GM18508 (cell line): ENCODE measurements around the gene TIAM1.

Experiments used
- ATAC-seq: cut with Tn5 transposase; IDR thresholded peaks from one replicate; pipeline ENCODE4 v1.9.1; 2021; ENCODE audit warnings: moderate number of reproducible peaks; ENCODE audit not compliant: insufficient read depth, unreplicated experiment

Gene TIAM1

DNA sequence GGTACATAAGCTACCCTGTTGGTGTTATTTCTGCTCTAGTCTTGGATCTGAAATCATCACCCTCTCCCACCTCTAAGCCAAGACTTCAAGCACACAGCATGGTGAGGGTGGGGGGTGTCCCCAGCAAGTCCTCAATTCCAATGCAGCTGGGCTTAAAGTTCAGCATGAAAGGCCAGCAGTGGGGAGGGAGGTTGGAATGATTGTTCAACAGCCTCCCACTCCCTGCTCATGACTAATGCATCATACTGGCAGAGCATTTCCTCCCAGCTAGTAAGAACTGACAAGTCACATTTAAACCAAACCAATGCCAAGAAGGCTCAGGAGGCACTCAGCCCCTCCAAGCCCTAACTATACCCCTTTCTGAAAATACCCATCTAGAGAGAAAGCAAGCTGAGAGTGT, 50.1 kb downstream of the TIAM1 start:
- ATAC-seq = no peak

DNA sequence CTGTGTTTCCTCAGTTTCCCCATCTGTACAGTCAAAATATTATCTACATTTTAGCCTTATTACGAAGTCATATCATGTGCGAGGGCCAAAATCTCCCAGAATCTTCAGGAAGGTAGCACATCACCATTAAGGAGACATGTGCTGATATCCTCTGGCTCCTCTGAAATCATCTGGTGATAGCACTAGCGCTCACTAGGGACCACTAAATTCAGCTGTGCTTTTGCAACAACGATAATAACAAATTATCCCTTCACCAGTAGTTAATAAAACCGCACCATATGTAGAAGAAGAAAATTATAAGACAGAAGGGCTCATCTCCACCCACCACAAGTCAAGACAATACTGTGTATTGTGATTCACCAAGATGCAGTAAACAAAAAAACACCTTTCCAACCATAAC, 53.3 kb downstream of the TIAM1 start:
- ATAC-seq = no peak

DNA sequence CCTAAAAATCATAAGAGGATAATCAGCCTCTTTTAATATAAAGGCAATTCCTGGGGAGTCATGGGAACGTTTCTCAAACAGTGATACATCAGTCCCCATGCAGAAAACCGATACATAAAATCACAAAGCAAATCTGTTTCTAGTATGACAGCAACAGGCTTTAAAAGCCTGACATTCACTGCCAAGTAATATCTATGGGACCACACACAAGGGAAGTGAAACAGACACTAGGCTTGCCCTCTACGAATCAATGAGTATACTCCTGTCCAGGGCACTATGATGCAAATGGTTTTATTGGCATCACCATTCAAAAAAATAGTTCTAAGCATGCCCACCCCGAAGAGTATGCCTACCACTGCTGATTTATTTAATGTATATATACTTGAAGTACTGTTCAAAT, 54.4 kb downstream of the TIAM1 start:
- ATAC-seq = no peak

DNA sequence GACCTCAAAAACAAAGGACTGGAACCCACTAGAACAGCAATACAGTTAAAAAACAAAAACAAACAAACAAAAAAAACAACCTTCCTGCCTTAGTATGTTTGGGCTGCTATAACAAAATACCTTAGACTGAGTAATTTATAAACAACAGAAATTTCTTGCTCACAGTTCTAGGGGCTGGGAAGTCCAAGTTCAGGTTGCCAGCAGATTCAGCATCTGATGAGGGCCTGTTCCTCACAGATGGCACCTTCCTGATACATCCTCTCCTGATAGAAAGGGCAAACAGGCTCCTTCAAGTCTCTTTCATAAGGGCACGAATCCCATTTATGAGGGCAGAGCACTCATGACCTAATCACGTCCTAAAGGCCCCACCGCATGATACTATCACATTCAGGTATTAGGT, 55.9 kb downstream of the TIAM1 start:
- no peak for ATAC-seq

DNA sequence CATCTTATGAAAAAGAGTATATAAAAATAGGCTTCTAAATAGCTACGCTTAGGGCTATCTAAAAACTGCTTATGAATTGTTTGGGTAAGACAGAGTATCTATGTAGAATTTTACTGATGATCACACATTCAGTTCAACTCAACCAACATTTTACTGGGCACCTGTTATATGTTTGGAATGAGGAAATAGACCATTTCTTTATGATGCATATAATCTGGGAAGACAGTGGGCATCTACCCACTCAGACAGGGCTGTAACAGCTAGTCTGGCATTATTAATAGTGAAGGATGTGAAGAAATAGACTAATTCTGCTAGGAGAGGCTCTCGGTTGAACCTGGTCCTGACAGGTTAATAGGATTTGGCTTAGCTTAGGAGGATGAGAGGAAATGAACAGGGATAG, 56.9 kb downstream of the TIAM1 start:
- no peak for ATAC-seq

DNA sequence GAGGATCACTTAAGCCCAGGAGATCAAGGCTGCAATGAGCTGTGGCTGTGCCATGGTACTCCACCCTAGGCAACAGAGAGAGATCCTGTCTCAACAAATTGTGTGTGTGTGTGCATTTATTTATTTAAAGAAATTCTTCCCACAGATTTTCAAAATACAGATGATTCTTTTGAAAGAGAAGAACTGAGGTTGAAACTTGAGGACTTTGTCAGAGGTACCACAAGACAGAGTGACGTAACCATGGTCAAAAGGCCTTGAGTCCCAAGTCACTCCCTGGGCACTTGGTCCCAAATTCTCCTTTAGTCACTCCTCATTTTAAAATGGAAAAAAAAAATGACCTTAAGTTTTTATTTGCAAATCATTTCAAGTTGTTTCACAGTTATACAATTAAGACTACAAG, 57.4 kb downstream of the TIAM1 start:
- no peak for ATAC-seq

DNA sequence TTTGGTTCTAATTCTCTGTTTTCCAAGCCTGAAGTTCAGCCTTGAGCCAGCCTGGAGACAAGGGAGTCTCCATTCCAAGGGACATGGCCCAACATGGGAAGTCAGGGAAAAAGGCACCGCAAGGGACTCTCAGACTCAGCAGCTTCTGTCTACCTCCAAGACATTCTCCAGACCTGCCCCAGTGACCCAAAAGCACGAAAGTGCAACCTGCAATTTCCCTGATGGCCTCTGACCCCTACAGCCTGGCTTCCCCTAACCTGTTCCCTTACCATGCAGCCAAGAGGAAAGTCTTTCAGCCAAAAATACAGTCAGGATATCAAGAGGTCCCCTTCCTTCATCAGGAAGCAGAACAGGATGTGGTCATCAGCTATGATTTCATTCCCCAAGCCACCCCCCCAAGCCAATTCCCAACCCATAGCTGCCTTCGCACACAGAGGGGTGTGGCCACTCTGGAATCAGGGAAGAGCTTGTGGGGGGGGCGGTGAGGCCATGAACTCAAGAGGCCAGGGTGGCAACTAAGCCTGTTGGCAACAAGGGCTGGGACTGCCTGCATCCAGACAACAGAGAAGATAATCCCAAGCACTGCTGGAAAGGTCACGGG, 59.2 kb downstream of the TIAM1 start:
- no peak for ATAC-seq

DNA sequence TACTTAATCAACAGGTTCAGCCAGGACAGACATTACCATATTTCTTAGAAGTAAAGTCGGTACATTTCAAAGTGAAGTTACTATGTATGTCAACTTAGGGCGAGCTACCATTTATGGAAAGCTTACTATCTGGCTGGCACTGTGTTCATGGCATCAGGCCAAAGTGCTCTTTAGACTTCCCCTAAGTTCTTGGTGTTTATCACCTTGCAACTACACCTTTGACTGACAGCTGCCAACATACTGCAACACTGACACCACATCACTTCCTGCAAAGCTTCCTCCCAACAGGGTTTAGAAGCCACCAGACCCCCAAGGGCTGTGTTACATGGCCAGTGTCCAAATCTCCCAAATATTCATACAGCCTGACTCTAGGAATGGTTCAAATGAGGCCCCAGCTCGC, 61.0 kb downstream of the TIAM1 start:
- no peak for ATAC-seq

DNA sequence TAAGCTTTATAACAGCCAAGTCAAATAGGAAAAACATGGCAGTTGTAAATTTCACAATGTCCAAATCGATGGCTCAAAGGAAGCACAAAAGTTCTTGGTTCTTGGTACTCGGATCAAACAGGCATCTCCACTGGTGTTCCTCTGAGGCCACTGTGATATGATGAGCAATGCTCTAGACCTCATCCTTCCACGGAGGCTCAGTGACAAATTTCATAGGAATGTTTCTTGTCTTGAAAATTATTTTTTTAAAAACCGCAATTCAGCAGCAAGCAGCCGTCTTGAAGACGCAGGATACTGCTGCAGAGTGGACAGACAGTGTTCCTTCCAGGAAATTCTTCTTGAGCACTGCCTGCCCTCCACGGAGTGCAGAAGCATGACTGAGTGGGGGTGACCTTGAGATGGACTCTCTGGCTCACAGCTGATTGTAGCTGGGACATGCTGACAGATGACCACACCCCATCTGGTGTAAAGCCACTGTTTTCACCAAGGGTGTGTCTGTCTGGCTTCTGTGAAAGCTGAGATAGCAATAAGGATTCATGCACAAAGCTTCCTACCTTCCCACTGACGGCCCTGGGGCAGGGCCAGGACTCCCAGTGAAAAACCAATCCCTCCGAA, 61.9 kb downstream of the TIAM1 start:
- no peak for ATAC-seq

DNA sequence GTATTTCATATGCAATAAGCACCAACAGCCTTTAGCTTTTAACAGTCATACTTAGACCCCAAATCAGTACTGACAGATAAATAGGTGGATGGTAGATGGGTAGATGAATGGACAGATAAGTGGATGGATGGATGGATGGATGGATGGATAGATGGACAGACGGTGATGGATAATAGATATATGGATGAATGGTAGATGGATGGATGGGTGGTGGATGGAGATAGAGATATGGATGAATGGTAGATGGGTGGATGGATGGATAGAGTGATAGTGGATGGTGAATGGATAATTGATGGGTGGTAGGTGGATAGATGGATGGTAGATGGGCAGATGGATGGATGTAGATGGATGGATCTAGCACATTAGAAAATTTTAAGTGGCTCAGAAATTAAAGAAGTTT, 62.5 kb downstream of the TIAM1 start:
- ATAC-seq = no peak

DNA sequence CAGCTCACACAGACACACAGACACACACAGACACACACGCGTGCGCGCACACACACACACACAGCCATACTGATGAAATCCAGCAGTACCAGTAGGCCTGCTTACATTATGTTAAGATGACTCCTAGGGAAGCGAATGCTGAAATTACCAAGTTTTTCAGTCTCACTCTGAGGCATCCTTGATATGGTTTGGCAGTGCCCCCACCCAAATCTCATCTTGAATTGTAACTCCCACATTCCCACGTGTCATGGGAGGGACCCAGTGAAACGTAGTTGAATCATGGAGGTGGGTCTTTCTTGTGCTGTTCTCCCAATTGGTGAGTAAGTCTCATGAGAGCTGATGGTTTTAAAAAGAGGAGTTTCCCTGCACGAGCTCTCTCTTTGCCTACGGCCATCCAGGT, 64.1 kb downstream of the TIAM1 start:
- ATAC-seq = no peak

DNA sequence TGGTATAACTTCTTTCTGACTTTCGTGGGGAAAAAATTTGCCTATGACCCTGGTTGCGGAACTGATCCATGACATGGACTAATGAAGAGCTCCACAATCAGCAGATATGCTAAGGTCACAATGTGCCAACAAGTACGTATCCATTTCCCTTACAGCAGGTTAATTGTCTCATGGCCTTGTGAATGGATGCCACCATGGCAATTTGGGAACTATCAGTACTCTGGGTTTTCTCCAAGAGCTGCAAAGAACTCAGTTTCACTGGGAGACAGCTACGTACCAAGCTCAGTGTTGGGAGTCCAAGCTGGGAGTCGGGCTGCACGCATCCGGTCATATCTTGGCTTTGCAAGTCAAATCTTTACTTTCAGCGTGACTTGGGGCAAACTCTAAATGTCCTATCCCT, 64.8 kb downstream of the TIAM1 start:
- ATAC-seq = no peak

DNA sequence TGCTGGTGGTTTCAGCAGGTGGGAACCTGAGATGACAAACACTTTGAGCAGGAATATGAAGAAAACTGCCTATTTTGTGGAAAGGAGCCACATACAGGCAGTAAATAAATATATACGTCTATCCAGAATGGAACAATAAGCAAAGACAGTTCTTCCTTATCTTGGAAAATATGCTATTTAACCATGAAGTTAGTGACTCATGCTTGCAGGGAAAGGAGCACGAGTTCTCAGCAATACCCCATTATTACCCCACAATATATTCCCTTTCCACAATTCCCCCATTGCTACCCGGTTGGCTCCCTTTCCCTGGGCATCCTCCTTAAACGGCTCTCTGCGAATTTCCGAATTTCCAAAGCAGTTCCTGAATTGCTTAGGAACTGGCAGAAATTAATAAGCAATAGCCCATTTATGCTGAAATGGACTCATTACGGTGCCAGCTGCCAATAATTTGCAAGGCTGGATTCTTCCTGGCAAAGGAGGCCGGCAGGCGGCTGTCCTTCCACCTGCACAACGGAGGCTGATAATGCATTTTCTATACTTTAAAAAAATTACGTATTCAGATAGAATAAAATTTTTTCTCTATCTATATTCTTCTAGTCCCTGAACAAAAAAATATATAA, 65.4 kb downstream of the TIAM1 start:
- no peak for ATAC-seq

DNA sequence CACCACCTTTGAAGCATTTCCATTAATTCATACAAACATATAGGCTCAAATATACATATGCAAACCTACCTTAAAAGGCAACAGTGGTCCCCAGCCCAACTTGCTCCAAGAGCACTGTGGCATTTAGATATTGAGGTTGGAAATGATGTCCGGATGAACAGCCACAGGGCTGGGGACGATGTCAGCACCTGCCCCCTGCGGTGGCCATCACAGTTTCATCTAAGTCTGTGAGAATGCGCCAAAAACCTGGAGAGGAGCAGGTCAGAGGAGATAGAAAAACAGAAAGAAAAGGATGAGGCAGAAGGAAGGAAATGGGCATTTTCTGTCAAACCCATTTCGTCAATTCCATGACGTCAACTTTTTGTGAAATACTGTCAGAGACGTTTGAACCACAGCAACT, 67.4 kb downstream of the TIAM1 start:
- no peak for ATAC-seq

DNA sequence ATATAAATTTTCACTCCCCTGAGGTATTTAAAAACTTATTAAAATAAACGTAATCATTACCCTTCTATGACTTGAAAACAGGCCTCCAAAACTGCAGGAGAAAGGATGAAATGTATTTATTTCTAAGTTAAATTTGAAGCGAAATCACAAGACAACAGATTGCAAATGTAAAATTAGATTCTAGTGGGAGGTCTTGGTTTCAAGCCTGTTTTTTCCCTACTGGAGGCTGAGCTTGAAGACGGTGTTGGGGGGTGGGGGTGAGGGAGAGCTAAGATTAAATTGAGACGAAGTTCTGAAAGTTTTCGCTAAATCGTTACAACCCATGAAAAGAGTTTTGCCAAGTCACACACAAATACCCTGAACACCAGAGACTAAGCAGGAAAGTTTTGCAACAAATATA, 68.2 kb downstream of the TIAM1 start:
- no peak for ATAC-seq

DNA sequence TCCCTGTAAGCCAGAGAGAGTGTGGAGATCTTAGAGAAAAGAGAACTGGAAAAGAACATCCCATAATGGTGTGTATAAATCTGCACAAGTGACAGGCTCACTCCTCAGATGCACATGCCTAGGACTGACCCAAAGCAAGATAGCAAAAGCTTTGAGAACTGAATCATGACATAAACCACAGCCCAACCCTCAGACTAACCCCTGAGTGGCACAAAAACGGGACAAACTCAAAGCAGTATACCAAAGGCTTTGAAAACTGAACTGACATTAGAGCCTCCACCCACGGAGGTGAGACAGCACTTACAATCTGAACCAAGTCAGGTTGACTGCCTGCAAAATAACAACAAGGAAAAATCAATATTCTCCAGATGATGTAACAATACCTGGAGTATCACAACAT, 70.8 kb downstream of the TIAM1 start:
- ATAC-seq = no peak

DNA sequence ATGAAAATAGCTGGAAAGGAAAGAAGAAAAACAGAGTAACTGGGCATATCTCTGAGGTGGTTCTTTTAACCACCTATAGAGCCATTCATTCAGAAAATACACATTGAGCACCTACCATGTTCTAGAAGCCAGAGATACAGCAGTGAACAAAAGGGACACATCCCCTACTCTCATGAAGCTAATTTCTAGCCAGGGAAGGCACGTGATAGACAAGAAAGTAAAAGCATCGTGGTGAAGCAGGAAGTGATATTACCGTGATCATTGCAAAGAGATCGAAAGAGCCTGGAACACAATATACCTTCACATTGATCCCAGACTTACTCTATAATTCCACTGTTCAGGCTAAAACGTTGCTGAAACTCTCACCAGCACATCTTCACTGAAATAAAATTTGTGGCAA, 76.0 kb downstream of the TIAM1 start:
- no peak for ATAC-seq

DNA sequence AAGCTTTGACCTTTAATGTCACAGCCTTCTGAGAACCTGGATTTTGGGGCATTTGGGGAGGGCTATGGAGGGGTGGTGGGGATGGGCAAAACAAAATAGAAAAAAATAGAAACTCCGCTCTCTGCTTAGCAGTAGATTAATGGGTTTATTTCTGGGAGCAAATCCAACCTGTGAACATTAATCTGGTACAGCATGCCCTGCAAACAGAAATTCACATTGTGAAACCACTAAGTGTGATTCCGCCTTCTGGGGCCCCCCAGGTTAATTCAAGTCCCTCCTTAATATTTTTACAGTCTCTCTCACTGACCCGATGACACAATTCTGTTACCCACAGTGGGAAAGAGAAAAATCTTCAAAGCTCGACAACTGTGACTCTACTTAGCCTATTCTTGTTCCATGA, 76.4 kb downstream of the TIAM1 start:
- ATAC-seq = no peak

DNA sequence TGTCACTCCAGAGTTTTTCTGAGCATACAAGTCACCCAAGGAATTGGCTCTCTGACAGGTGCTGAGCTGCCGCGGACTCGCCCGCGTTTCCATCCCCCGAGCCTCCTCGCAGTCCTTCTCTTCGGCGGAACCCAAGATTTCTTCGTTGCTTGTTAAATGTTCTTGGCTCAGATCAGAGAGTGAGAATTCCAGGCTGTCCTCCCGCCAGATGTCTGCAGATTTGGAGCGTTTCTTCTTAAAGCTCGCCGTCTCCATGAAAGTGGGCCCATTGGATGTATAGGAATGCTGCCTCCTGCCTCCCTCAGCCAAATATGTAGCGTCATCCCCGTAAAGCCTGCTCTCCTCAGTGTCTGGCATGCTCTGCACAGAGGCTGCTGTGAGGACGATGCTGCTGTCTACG, 77.8 kb downstream of the TIAM1 start:
- no peak for ATAC-seq

DNA sequence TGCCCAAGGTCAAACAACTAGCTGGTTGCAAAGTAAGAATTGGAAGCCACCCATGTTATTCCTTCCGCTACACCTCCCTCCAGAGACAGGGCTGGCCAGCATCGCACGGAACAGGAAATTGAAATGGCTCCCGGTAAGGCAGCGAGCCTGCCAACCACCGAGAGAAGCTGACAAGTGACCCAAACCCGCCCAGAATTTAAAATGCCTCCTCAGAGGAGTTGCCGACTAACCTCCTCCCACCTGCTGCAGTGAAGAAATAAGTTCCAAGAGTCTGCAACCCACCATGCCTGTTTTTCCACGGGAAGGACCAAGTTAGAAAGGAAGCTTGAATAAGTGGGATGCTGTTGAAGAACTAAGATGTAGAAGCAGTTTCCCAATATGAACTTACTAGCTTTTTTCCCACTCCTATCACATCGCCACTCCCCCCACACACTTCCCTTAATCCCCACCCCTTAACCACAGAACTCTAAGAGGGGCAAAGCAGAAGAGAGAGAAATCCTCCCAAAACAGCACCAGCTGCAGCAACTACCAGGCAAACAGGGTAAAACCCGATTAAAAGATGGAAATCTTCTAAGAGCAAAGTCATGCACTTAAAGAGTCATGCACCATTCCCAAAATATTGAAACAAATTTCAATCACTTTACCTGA, 78.6 kb downstream of the TIAM1 start:
- ATAC-seq = no peak

DNA sequence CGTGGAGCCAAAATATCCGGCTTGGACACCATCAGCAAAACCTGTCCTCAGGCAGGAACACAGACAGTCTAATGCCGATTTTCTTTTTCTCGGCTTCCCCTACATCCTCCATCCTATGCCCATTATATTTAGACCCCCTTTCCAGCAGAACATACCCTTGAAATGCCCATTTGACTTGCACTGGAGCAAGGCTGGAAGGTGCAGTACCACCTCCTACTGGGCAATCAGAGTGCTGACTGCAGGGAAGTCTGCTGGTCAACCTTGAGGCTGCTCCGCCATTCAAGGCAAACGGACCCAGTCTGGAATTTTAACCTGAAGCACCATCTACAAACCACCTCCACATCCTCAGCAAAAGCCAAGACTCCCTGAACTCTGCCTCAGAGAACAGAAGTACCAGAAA, 79.5 kb downstream of the TIAM1 start:
- ATAC-seq = no peak

DNA sequence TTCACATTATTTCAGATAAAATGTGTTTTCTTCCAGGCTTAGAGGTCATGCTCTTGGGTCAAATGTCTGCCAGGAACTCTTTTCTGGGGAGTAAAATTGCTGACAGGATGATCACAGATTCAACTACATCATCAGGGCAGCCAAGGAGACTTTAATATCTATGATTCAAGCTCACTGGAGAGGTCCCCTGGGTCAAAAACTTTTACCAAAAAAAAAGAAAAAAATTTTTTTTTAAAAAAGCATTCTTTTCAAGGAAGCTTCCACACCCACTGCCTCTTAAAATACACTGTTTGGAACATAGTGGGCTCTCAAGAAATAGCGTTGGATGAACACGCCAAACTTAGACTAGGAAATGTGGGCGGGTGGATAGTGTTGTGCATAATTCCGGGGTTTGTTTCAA, 81.3 kb downstream of the TIAM1 start:
- no peak for ATAC-seq
